ENCODE results near the gene CFAP74.

Gene CFAP74

DNA sequence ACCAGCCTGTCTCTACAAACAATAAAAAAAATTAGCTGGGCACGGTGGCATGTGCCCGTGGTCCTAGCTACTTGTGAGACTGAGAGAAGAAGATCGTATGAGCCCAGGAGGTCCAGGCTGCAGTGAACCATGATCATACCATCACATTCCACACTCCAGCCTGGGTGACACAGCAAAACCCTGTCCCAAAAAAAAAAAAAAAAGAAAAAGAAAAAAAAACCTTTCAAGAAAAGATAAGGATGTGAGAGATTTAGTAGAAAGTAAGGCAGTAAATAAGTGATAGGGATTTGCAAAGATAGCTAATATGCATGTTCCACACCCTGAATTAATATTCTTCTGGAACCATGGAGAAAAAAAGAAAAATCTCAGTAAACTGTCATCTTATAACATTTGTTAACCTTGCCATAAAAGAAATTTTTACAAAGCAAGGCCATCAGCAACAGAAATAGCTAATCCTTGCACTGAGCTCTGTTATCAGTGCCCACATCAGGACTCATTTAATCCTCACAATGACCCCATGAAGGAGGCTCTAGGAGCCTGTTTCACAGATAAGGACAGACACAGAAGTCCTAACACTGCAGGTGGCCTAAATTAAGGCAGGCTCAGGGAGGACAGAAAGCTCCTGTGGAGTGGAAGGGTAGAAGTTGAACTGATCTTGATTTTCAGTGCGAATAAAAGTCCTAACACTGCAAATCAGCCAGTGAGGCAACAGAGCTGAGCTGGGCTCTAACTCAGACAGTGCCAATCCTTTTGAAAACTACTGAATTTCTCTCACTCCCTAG is 120.3 kb downstream of the CFAP74 start:
- H3K27ac ChIP-seq (ENCODE audit: low read length), result no peak overlapping the region
- no peak overlapping the region for H3K9ac ChIP-seq (ENCODE audit: low read depth, low read length)
- no peak overlapping the region for H3K4me3 ChIP-seq (ENCODE audit: low read length)
- no peaks in the 10 kb centered on the region for H3K27me3 ChIP-seq (ENCODE audit: insufficient read depth, low read length)
- H3K9me3 ChIP-seq (ENCODE audit: insufficient read depth, low read depth, low read length), result no peaks in the 10 kb centered on the region
- peaks cover 7% of the 10 kb centered on the region; the same call in 1 of the 2 replicates for H3K4me1 ChIP-seq (ENCODE audit: insufficient read depth, low read length)
- H3K36me3 ChIP-seq (ENCODE audit: insufficient read depth, low read depth, low read length), result peaks cover 13% of the 10 kb centered on the region

DNA sequence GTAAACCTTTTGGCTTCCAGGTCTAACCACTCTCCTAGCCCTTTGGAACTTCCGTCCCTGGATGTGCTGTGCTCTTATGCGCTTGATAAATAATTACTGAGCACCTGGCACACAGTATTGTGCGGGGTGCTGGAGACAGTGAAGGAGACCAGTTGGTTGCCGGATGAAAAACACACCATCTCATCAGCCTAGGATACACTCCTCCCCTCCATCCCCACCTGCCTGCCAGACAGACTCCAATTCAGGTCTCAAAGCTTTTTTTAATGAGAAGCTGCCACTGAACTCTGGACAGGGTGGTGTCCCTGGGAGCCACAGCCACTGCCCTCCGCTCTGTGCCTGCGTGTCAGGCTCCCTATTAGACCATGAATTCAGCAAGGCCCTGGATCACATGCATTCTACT is 121.9 kb downstream of the CFAP74 start:
- no peak overlapping the region for H3K9ac ChIP-seq (ENCODE audit: low read depth, low read length)
- no peak overlapping the region for H3K4me3 ChIP-seq (ENCODE audit: low read length)
- H3K4me1 ChIP-seq (ENCODE audit: insufficient read depth, low read length), result peaks cover 7% of the 10 kb centered on the region; the same call in 1 of the 2 replicates
- no peaks in the 10 kb centered on the region for H3K9me3 ChIP-seq (ENCODE audit: insufficient read depth, low read depth, low read length)
- no peaks in the 10 kb centered on the region for H3K27me3 ChIP-seq (ENCODE audit: insufficient read depth, low read length)
- H3K27ac ChIP-seq (ENCODE audit: low read length), result no peak overlapping the region
- H3K36me3 ChIP-seq (ENCODE audit: insufficient read depth, low read depth, low read length), result peaks cover 22% of the 10 kb centered on the region

DNA sequence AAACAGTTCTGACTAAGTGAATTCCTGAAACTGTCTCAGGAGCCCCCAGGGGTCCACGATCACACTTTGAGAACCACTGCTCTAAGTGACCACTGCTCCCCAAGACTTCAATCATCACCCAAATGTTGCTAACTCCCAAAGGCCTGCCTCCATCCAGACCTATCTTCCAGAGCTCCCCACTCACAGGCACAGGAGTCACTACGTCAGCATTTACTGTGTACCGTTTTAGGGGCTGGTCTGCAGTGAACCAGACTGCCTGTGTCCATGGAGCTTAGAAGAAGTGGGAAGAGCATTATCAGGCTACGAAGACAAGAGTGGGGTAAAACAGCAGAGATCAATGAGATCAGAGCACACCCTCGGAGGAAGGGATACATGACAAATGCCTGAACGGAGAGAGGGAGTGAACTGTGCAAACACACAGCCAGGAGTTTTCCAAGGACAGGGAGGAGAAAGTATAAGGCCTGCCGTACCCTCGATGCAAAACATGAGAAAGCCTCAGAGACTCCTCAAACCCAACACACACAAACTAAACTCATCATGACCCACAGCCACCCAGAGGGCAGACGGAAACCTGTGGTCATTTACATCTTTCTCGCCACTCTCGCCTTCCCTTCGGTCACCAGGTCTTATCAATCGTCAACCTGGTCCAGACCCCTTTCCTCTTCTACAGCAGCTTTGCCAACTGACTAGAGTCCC is 122.8 kb downstream of the CFAP74 start:
- Histone ChIP-seq H3K36me3 (ENCODE audit: insufficient read depth, low read depth, low read length) (peaks cover 32% of the 10 kb centered on the region), H3K4me3 (ENCODE audit: low read length) (no peak overlapping the region), H3K9ac (ENCODE audit: low read depth, low read length) (no peak overlapping the region), H3K9me3 (ENCODE audit: insufficient read depth, low read depth, low read length) (no peaks in the 10 kb centered on the region), H3K27me3 (ENCODE audit: insufficient read depth, low read length) (no peaks in the 10 kb centered on the region), H3K4me1 (ENCODE audit: insufficient read depth, low read length) (peaks cover 7% of the 10 kb centered on the region; the same call in 1 of the 2 replicates), H3K27ac (ENCODE audit: low read length) (no peak overlapping the region)

DNA sequence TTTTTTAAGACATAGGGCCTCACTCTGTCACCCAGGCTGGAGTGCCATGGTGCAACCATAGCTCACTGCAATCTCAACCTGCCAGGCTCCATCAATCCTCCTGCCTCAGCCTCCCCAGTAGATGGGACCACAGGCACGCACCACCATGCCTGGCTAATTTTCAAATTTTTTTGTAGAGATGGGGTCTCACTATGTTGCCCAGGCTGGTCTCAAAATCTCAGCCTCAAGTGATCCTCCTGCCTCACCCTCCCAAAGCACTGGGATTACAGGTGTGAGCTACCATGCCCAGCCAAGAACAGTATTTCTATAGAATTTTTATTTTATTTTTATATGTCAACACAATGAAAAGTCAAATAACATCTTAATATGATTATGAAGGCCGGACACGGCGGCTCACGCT is 123.6 kb downstream of the CFAP74 start:
- Histone ChIP-seq H3K9me3 (ENCODE audit: insufficient read depth, low read depth, low read length) (peaks cover 2% of the 10 kb centered on the region), H3K27me3 (ENCODE audit: insufficient read depth, low read length) (no peaks in the 10 kb centered on the region), H3K9ac (ENCODE audit: low read depth, low read length) (no peak overlapping the region), H3K4me3 (ENCODE audit: low read length) (no peak overlapping the region), H3K36me3 (ENCODE audit: insufficient read depth, low read depth, low read length) (peaks cover 40% of the 10 kb centered on the region), H3K4me1 (ENCODE audit: insufficient read depth, low read length) (peaks cover 7% of the 10 kb centered on the region; the same call in 1 of the 2 replicates), H3K27ac (ENCODE audit: low read length) (no peak overlapping the region)

DNA sequence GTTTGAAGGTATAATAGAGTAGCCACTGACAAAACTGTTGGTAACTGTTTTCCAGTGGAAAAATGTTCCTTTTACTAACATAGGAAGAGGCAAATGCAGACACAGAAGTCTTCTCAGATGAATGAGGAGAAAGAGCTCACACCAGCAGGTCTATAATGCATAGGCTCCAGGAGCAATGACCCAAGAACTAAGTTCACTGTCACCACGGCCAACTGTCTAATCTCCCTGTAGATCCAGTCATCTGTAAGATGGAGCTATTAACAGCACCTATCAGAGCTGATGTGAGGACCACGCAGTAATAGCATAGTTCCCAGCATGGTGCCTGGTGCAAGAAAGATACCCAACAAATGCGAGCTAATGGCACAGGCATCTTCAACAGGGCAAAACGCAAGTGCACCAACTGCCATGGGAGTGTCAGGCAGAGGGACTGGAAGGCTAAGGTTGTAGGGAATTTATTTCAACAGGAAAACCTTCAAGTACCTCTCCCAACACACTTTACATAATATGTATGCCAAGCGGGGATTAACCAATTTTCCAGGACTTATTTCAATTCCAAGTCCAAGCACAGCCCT is 125.6 kb downstream of the CFAP74 start:
- Histone ChIP-seq H3K9me3 (ENCODE audit: insufficient read depth, low read depth, low read length) (peaks cover 6% of the 10 kb centered on the region), H3K9ac (ENCODE audit: low read depth, low read length) (no peak overlapping the region), H3K4me3 (ENCODE audit: low read length) (no peak overlapping the region), H3K4me1 (ENCODE audit: insufficient read depth, low read length) (0 out of 2 replicates have a peak, but pooled peaks cover 3% of the 10 kb centered on the region), H3K27ac (ENCODE audit: low read length) (no peak overlapping the region), H3K27me3 (ENCODE audit: insufficient read depth, low read length) (no peaks in the 10 kb centered on the region), H3K36me3 (ENCODE audit: insufficient read depth, low read depth, low read length) (peaks cover 51% of the 10 kb centered on the region)

DNA sequence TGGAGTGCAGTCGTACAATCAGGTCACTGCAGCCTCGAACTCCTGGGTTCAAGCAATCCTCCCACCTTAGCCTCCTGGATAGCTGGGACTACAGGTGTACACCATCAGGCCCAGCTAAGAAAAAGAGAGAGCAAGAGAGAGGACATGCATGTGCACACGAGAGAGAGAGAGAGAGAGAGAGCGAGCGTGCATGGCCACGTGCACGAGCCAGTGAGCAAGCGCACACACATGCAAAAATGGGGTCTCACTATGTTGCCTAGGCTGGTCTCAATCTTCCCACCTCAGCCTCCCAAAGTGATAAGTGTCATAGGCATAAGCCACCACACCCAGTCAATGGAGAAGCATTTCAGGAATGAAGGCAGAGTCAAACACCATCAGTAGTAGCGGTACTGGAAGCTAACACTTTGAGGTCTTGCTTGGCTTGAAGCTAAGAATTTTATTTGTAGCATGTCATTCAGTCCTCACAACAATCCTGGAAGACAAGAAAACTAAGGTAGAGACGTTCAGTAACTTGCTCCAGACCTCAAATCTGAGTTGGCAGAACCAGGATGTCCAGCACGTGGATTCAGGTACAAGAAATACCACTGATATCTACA is 127.2 kb downstream of the CFAP74 start:
- Histone ChIP-seq H3K4me1 (ENCODE audit: insufficient read depth, low read length) (no peaks in the 10 kb centered on the region), H3K36me3 (ENCODE audit: insufficient read depth, low read depth, low read length) (peaks cover 52% of the 10 kb centered on the region), H3K27ac (ENCODE audit: low read length) (no peak overlapping the region), H3K9me3 (ENCODE audit: insufficient read depth, low read depth, low read length) (peaks cover 6% of the 10 kb centered on the region), H3K9ac (ENCODE audit: low read depth, low read length) (no peak overlapping the region), H3K27me3 (ENCODE audit: insufficient read depth, low read length) (no peaks in the 10 kb centered on the region), H3K4me3 (ENCODE audit: low read length) (no peak overlapping the region)

DNA sequence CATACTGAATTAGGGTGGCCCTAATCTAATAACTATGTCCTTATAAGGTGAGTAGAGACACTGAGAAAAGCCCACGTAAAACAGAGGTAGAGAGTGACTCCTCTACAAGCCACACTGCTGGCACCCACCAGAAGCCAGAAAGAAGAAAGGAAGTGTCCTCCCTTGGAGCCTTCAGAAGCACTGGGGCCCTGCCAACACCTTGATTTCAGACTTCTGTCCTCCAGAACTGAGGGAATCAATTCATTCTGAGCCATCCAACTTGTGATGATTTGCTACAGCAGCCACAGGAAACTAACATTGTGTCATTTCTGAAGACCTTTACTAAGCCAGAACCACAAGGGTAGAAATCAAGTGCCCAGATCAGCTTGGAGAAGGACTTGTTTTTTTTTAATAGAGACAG is 127.7 kb downstream of the CFAP74 start:
- Histone ChIP-seq H3K4me3 (ENCODE audit: low read length) (no peak overlapping the region), H3K27me3 (ENCODE audit: insufficient read depth, low read length) (no peaks in the 10 kb centered on the region), H3K36me3 (ENCODE audit: insufficient read depth, low read depth, low read length) (peaks cover 52% of the 10 kb centered on the region), H3K27ac (ENCODE audit: low read length) (no peak overlapping the region), H3K9me3 (ENCODE audit: insufficient read depth, low read depth, low read length) (peaks cover 6% of the 10 kb centered on the region), H3K4me1 (ENCODE audit: insufficient read depth, low read length) (no peaks in the 10 kb centered on the region), H3K9ac (ENCODE audit: low read depth, low read length) (no peak overlapping the region)

DNA sequence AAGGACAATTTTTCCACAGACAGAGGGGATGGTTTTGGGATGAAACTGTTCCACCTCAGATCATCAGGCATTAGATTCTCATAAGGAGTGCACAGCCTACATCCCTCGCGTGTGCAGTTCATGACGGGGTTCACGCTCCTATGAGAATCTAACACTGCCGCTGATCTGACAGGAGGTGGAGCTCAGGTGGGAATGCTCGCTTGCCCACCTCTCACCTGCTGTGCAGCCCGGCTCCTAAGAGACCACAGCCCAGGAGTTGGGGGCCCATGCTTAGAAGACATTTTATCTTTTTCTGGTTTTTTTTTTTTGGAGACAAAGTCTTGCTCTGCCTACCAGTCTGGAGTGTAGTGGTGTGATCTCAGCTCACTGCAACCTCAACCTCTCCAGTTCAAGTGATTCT is 128.7 kb downstream of the CFAP74 start:
- Histone ChIP-seq H3K36me3 (ENCODE audit: insufficient read depth, low read depth, low read length) (peaks cover 57% of the 10 kb centered on the region), H3K9me3 (ENCODE audit: insufficient read depth, low read depth, low read length) (peaks cover 6% of the 10 kb centered on the region), H3K4me3 (ENCODE audit: low read length) (no peak overlapping the region), H3K27ac (ENCODE audit: low read length) (no peak overlapping the region), H3K9ac (ENCODE audit: low read depth, low read length) (no peak overlapping the region), H3K4me1 (ENCODE audit: insufficient read depth, low read length) (no peaks in the 10 kb centered on the region), H3K27me3 (ENCODE audit: insufficient read depth, low read length) (no peaks in the 10 kb centered on the region)

DNA sequence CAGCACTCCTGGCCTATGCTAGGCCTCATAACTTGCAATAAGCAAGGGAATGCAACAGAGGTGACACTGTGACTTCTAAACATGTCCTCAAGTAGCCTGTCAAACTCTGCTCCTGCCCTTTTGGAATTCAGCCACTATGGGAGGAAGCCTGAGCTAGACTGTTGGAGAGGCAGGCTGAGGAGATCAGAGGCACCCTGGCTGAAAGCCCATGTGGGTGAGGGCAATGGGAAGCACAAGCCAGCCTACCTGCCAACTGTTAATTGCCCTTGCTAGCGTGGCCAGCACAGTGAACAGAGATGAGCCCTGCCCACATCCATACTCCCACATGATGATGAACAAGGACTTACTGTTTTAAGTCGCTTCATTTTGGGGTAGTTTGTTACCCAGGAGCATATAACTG is 130.4 kb downstream of the CFAP74 start:
- Histone ChIP-seq H3K27me3 (ENCODE audit: insufficient read depth, low read length) (no peaks in the 10 kb centered on the region), H3K9me3 (ENCODE audit: insufficient read depth, low read depth, low read length) (peaks cover 6% of the 10 kb centered on the region), H3K27ac (ENCODE audit: low read length) (no peak overlapping the region), H3K4me1 (ENCODE audit: insufficient read depth, low read length) (no peaks in the 10 kb centered on the region), H3K36me3 (ENCODE audit: insufficient read depth, low read depth, low read length) (peaks cover 47% of the 10 kb centered on the region), H3K9ac (ENCODE audit: low read depth, low read length) (no peak overlapping the region), H3K4me3 (ENCODE audit: low read length) (no peak overlapping the region)

DNA sequence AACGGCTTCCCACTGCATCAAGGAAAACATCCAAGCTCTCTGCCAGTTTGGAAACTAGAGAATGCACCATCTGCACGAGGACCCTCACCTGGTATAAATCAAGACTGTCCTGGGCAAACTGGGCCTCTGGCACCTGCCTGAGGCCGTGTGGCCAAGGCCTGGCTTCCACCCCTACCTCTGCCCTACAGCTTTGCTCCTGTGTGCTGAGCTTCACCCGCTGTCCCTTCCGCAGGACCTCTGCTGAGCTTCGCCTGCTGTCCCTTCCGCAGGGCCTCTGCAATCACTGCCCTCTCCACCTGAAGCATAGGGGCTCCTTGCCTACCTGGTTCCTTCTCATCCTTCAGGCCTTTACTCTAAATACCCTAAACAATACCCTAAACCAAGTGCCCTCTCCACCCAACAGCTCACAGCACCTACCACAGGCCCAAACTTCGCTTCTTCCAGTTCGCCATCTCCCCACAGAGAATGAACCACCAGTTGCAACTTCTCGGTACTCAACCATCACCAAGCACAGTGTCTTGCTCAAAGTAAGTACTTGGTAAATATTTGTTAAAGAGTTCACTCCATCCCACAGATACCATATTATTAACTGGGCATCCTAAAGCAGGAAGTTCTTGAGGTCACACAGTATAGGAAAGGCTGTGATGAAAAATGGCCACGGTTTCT is 131.1 kb downstream of the CFAP74 start:
- no peak overlapping the region for H3K27ac ChIP-seq (ENCODE audit: low read length)
- H3K36me3 ChIP-seq (ENCODE audit: insufficient read depth, low read depth, low read length), result peaks cover 40% of the 10 kb centered on the region
- H3K9me3 ChIP-seq (ENCODE audit: insufficient read depth, low read depth, low read length), result peaks cover 6% of the 10 kb centered on the region
- no peak overlapping the region for H3K9ac ChIP-seq (ENCODE audit: low read depth, low read length)
- no peaks in the 10 kb centered on the region for H3K27me3 ChIP-seq (ENCODE audit: insufficient read depth, low read length)
- H3K4me1 ChIP-seq (ENCODE audit: insufficient read depth, low read length), result no peaks in the 10 kb centered on the region
- no peak overlapping the region for H3K4me3 ChIP-seq (ENCODE audit: low read length)
